Pancreas (tissue), 10 donors: ENCODE data around the gene SNCAIP. TPM values are rescaled to one million over a fixed set of nuclear protein-coding genes. Genes with fewer than 3 reads are reported as not detected.

Experiments
- ATAC-seq, 4 donors: fragments of 200-7000 bp; cut with Tn5 transposase; one replicate each; pipeline versions ENCODE4 v1.8.0 to v1.9.1; 2020; ENCODE audit warnings: mild to moderate bottlenecking in 4 of 4, moderate library complexity in 4 of 4
- DNase-seq, 6 donors: peaks; one replicate each; pipeline ENCODE4 v3.0.0-alpha.2; 2020
- FAIRE-seq: peaks from 2 replicates; lab custom pipeline; 2012; peaks lifted over from hg19 to GRCh38; lab: Jason Lieb, UNC
- H3K27ac ChIP-seq, 4 donors: fragments of 200-600 bp; sonication (generic); 1 replicate in 3 of 4; 2 replicates in 1 of 4; pipeline versions ENCODE4 v1.5.0 to v1.8.0; 2020
- H3K27me3 ChIP-seq, 4 donors: fragments of 200-600 bp; one replicate each; pipeline ENCODE4 v1.8.0; 2021
- H3K36me3 ChIP-seq, 3 donors: fragments of 200-600 bp; sonication (generic) in 1 of 3; one replicate each; pipeline versions ENCODE4 v1.5.0 to v1.8.0; 2020 to 2021
- H3K4me1 ChIP-seq, 3 donors: fragments of 200-600 bp; one replicate each; pipeline ENCODE4 v1.8.0; 2021
- H3K4me3 ChIP-seq, 4 donors: fragments of 200-600 bp; sonication (generic) in 2 of 4; one replicate each; pipeline versions ENCODE4 v1.5.0 to v1.8.0; 2020 to 2021
- H3K9me3 ChIP-seq, 4 donors: fragments of 200-600 bp; one replicate each; pipeline ENCODE4 v1.8.0; 2021
- CTCF ChIP-seq, 4 donors: fragments of 200-600 bp; sonication (generic) in 3 of 4; IDR thresholded peaks; one replicate each; pipeline versions ENCODE4 v1.5.0 to v1.8.0; 2021; ENCODE audit warnings: antibody characterized with exemption in 4 of 4
- WGBS, 2 donors: extraction: QIAGEN DNeasy Blood & Tissue Kit; methylation state at CpG; one replicate each; pipeline ENCODE4 v1.1.7; 2013; 5-methylcytosine and 5-hydroxymethylcytosine counted together
- intact Hi-C, 3 donors: fragments of 100-400 bp; cut with DNase I; formaldehyde crosslinking; loops; one replicate each; pipeline versions ENCODE4 v1.11.1 to v1.14.2; 2022
- polyA plus RNA-seq, 2 donors: library from polyadenylated mRNA; stranded (reverse); fragments of 200-250 nt; gene quantifications; one replicate each; pipeline ENCODE4 v1.2.3, GENCODE V29; 2013
- total RNA-seq, 6 donors: library from RNA; stranded (reverse); fragmentation: NEBNext Ultra II Directional in 4 of 6; extraction: Animal tissue kit (Norgen Biotek cat#: 25700) in 4 of 6; gene quantifications; one replicate each; pipeline versions ENCODE4 v1.2.1 to v1.2.4, GENCODE V29; 2021 to 2023
- donor health status: healthy with polysubstance abuse.
- donor health status: DM: no; HTN: no; CAD: no; lungs with moderate emphysema.
- donor health status: DM: no; HTN: no; CAD: no.
- donor health status: control.
- donor health status: control.
- donor health status: Bipolar disorder and iron deficiency.
- donor health status: DM: yes; HTN: yes; CAD: no.
- donor health status: DM: no; HTN: no; CAD: no.
- donor health status: DM: no; HTN: no; CAD: no.
- donor health status: DM: yes; HTN: yes; CAD: no.

The SNCAIP gene
- total and polyA plus RNA-seq, 8 donors, result 0.03 to 1.1 (median 0.28) TPM; not detected in 1

- peak in 3 of 4 donors; percentile 64 to 74 (median 69) for ATAC-seq
- peaks cover 0 to 25% (median 6%) of the 10 kb centered on the region in 4 donors for H3K27me3 ChIP-seq
- 4 to 6% methylated on average over 31 of the region's 31 CpGs for WGBS, 2 donors
- intact Hi-C loops, result no loop called here
- H3K4me1 ChIP-seq, result peaks cover 0 to 7% (median 0%) of the 10 kb centered on the region in 3 donors
- no peak for FAIRE-seq
- H3K4me3 ChIP-seq, result peak overlapping the region; percentile 20 to 59 (median 40)
- no peaks in the 10 kb centered on the region for H3K36me3 ChIP-seq
- H3K9me3 ChIP-seq, result no peaks in the 10 kb centered on the region
- peak in 3 of 6 donors; percentile 17 to 70 (median 63) for DNase-seq
- no peak overlapping the region for H3K27ac ChIP-seq
- no peak for TF ChIP-seq CTCF (IDR thresholded peaks at IDR 0.05)
Observed at GRCh38 chr5:122312591-122313406, 762 bp downstream of the SNCAIP start.

GRCh38 chr5:122314036-122314435 lies 2.0 kb downstream of the SNCAIP start:
- Histone ChIP-seq H3K9me3 (no peaks in the 10 kb centered on the region), H3K27ac (no peak overlapping the region), H3K4me1 (peaks cover 0 to 7% (median 0%) of the 10 kb centered on the region in 3 donors), H3K4me3 (no peak overlapping the region), H3K36me3 (no peaks in the 10 kb centered on the region), H3K27me3 (peaks cover 0 to 25% (median 6%) of the 10 kb centered on the region in 4 donors)
- intact Hi-C loops, result no loop called here
- WGBS, 2 donors, result 83 to 85% methylated on average over 2 of the region's 2 CpGs
- FAIRE-seq (no peak), ATAC-seq (no peak), DNase-seq (no peak)
- TF ChIP-seq CTCF (IDR thresholded peaks at IDR 0.05), result no peak

GRCh38 chr5:122315521-122315920 lies 3.5 kb downstream of the SNCAIP start:
- ATAC-seq (no peak), DNase-seq (no peak), FAIRE-seq (no peak)
- H3K36me3 ChIP-seq, result no peaks in the 10 kb centered on the region
- no peak for TF ChIP-seq CTCF (IDR thresholded peaks at IDR 0.05)
- WGBS, 2 donors, result 51 to 67% methylated on average over 1 of the region's 1 CpG
- peaks cover 0 to 25% (median 6%) of the 10 kb centered on the region in 4 donors for H3K27me3 ChIP-seq
- H3K9me3 ChIP-seq, result no peaks in the 10 kb centered on the region
- H3K4me3 ChIP-seq, result no peak overlapping the region
- intact Hi-C loops, result no loop called here
- H3K27ac ChIP-seq, result no peak overlapping the region
- H3K4me1 ChIP-seq, result peaks cover 0 to 7% (median 0%) of the 10 kb centered on the region in 3 donors

GRCh38 chr5:122316656-122317055 lies 4.6 kb downstream of the SNCAIP start:
- H3K9me3 ChIP-seq, result no peaks in the 10 kb centered on the region
- FAIRE-seq (no peak), DNase-seq (no peak), ATAC-seq (no peak)
- H3K36me3 ChIP-seq, result no peaks in the 10 kb centered on the region
- H3K27ac ChIP-seq, result no peak overlapping the region
- intact Hi-C loops, result no loop called here
- peaks cover 0 to 7% (median 0%) of the 10 kb centered on the region in 3 donors for H3K4me1 ChIP-seq
- TF ChIP-seq CTCF (IDR thresholded peaks at IDR 0.05), result no peak
- peaks cover 0 to 25% (median 6%) of the 10 kb centered on the region in 4 donors for H3K27me3 ChIP-seq
- WGBS, 2 donors, result 45 to 53% methylated on average over 8 of the region's 8 CpGs
- no peak overlapping the region for H3K4me3 ChIP-seq

- H3K27ac ChIP-seq, result no peak overlapping the region
- WGBS, 2 donors, result 76 to 79% methylated on average over 2 of the region's 2 CpGs
- DNase-seq (no peak), FAIRE-seq (no peak), ATAC-seq (no peak)
- no peaks in the 10 kb centered on the region for H3K4me1 ChIP-seq
- intact Hi-C loops, result no loop called here
- H3K4me3 ChIP-seq, result no peak overlapping the region
- H3K36me3 ChIP-seq, result no peaks in the 10 kb centered on the region
- no peak for TF ChIP-seq CTCF (IDR thresholded peaks at IDR 0.05)
- H3K27me3 ChIP-seq, result peaks cover 0 to 7% (median under 1%) of the 10 kb centered on the region in 4 donors
- H3K9me3 ChIP-seq, result no peaks in the 10 kb centered on the region
Observed at GRCh38 chr5:122319897-122320296, 7.9 kb downstream of the SNCAIP start.
